ENCODE data around the gene FAM111A. TPM values are rescaled to one million over a fixed set of nuclear protein-coding genes. Genes with fewer than 3 reads are reported as not detected.

FAM111A gene
- total RNA-seq, 2 donors from 2014 or later, result 25.0 to 27.8 TPM

DNA sequence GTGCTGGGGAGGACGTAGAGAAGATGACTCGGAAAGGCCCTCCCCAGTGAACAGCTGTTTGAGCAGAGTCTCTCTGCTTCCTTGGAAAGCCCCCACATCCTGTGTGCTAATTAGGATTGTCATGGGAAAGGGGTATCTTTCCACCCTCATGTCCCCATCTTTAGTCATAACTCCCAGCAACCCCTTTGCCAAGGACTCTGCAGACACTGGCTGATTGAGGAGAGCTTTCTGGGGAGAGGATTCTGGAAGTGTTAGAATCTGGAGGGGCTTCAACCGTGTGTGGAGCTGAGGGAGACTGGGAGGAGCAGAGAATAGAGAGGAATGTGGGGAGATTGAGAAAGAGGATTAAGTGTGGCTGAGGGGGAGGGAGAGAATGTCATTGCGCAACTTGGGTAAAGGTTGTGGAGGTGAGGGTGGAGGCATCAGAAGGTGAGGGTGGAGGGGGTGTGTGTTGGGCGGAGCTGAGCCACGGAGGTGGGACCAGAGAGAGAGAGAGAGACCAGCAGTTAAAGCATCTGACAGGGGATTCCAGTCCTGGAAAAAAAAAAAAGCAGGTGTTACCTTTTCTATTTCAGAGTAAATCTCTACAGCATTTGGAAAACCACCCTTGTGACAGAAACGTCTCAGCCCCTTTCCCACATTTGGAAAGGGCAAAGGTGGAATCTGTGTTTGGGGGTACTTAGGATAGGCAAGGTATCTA is 31.5 kb downstream of the FAM111A start:
- intact Hi-C loops (cut with DNase I, micrococcal nuclease), result loop anchor here in 1 of 2 donors (5.0 to 10.0 kb wide), 2 partner anchors 33 to 111 kb away; no protein-coding TSS in a partner anchor
- peak; percentile 79 for ATAC-seq
- DNase-seq, result peak; percentile 81 to 88

DNA sequence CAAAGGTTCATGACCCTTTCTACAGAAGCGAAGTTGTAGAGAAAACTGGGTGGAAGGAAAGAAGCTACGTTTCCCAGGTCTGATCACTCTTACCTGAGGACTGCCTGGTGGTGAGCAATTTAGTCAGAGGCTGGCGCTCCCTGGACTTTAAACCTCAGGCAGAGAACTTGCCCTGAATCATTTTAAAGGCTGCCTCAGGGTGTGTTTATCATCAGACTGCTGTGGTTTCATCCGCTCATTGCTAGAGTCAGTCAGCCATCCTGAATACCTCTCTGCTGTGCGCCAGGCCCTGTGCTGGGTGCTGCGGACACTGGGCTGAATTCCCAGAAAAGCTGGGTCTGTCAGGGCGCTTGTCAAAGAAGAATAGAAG is 32.0 kb downstream of the FAM111A start:
- intact Hi-C loops (cut with DNase I, micrococcal nuclease), result loop anchor here in 1 of 2 donors (5.0 to 10.0 kb wide), 2 partner anchors 33 to 110 kb away; no protein-coding TSS in a partner anchor
- peak; percentile 53 to 69 for DNase-seq
- peak; percentile 65 for ATAC-seq

DNA sequence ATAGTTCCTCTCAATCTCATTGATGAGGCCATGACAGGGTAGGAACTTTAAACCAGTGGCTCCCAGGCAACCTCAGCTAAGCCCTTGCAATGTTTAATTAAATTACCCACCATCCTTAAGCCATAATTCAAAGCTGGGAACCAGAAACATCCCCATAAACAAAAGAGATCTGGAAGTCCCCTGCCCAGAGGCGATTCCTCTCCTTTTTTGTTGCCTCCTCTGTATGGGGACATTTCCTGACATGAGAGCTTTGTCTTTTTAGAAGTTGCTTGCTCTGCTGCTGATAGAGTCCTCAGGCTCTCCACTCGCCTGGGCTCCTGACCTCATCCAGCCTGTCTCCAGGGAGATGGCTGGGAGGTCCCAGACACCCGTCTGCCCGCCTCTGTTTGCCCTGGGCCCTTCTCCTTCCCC is 32.4 kb downstream of the FAM111A start:
- DNase-seq (peak in 1 of 2 donors; percentile 36), ATAC-seq (no peak)
- intact Hi-C loops (cut with DNase I, micrococcal nuclease), result loop anchor here in 1 of 2 donors (10.0 kb wide), 1 partner anchor 110 kb away; no protein-coding TSS in a partner anchor

DNA sequence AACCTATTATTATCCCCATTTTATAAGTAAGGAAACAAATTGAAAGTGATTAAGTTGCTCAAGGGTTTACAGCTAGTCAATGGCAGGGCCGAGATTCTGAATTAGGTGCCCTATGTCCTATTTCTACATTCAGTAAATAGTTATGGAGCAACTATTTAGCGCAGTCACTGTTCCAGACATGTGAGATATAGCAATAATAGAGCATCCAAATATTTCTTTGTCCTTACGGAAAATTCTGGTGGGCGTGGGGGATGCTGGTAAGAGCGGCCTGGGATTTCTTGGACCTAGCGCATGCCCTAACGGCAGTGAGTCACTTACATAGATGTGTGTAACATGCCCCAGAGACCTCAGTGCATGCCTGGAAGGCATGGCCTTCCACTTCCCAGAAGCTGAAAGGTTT is 33.7 kb downstream of the FAM111A start:
- ATAC-seq, result no peak
- no peak for DNase-seq
- intact Hi-C loops (cut with DNase I, micrococcal nuclease), result loop anchor here in 1 of 2 donors (10.0 kb wide), 1 partner anchor 108 kb away; no protein-coding TSS in a partner anchor

DNA sequence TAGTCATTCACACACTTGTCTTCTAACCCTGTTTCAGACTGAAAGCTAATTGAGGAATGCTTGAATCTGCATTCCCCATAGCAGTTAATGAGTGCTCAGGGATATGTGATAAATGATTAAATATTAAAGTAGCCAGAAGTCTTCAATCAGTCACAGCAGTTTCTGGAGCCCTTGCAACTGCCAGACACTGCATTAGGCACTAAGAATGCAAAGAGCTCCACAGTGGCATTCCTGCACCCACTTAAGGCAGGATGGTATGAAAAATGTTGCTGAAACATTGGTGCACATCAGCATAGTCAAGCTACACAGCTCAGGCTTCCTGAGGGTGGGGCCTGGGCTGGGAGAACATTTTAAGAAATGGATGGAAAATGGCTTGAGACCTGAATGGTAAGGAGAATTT is 35.7 kb downstream of the FAM111A start:
- ATAC-seq (no peak), DNase-seq (no peak)
- intact Hi-C loops (cut with DNase I, micrococcal nuclease), result loop anchor here in 1 of 2 donors (10.0 kb wide), 1 partner anchor 106 kb away; no protein-coding TSS in a partner anchor

DNA sequence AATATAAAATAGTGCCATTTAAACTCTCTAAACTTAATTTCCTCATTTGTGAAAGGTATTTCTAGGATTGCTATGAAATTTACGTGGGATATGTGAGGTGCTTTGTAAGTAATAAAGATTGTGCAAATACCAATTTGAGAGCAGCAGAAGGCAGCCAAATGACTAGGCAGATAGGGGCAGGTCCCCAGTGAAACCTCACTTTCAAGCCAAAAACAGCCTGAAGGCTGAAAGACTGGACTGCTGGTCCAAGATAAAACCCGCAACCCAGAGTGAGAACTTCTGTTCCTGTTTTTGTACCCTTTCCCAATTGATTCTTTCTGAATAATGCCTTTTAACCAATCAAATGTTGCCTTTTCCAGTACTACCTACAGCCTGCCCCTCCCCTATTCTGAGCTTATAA is 36.5 kb downstream of the FAM111A start:
- ATAC-seq (no peak), DNase-seq (no peak)
- intact Hi-C loops (cut with DNase I, micrococcal nuclease), result loop anchor here in 1 of 2 donors (10.0 kb wide), 1 partner anchor 106 kb away; no protein-coding TSS in a partner anchor

DNA sequence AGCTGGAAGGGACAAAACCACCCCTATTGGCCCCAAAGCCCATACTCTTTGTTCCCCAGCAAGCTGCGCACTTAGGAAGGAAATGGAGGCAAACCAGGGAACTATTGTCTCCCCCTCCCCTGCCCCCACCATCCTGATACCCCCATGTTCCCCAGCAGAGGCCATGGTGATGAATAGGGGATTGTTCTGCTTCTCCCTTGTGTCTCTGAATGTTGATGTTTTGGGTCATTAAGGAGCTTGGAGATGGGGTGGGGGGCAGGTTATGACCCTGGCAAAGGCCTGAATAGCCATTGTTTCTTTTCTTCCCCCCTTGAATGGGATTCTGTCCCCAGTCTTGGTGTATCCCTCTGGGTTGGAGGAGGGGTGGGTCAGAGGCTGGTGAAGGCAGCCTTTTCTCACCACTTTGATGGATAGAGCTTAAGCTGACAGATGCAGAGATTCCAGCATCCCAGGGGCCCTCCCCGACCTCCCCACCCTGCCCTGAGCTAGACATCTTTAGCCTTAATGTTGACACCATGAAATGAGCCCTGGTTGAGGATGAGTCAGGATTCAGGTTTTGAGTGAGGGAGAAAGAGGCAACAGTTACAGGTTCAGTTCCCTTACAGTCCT is 37.6 kb downstream of the FAM111A start:
- DNase-seq (no peak), ATAC-seq (no peak)
- intact Hi-C loops (cut with DNase I, micrococcal nuclease), result no loop called here

DNA sequence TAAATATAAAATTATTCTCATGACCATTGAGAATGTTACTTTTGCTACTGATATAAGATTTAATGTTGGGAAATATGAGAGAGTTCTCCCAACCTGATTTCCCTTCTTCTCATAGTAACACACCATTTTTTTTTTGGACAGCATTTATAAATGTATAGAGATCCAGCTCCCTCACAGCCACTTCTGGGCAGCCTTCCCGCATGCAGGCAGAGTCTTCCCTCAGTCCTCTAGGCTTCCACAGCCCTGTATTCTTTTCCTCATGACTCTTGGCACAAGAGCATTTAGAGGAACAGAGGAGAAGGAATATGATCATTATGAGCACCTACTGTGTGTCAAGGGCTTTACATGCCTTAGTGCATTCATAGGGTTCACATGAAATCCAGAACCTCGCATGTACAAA is 38.3 kb downstream of the FAM111A start:
- no peak for ATAC-seq
- intact Hi-C loops (cut with DNase I, micrococcal nuclease), result no loop called here
- no peak for DNase-seq

DNA sequence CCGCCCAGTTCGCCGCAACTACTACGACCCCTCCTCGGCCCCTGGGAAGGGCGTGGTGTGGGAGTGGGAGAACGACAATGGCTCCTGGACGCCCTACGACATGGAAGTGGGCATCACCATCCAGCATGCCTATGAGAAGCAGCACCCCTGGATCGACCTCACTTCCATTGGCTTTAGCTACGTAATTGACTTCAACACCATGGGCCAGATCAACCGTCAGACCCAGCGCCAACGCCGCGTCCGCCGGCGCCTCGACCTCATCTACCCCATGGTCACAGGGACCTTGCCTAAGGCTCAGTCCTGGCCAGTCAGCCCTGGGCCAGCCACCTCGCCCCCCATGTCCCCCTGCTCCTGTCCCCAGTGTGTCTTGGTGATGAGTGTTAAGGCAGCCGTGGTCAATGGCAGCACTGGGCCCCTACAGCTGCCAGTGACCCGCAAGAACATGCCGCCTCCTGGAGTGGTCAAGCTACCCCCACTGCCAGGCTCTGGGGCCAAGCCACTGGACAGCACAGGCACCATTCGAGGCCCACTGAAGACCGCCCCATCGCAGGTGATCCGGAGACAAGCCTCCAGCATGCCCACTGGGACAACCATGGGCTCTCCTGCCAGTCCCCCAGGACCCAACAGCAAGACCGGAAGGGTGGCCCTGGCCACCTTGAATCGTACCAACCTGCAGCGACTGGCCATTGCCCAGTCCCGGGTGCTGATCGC is 39.2 kb downstream of the FAM111A start:
- ATAC-seq (no peak), DNase-seq (no peak)
- intact Hi-C loops (cut with DNase I, micrococcal nuclease), result no loop called here

DNA sequence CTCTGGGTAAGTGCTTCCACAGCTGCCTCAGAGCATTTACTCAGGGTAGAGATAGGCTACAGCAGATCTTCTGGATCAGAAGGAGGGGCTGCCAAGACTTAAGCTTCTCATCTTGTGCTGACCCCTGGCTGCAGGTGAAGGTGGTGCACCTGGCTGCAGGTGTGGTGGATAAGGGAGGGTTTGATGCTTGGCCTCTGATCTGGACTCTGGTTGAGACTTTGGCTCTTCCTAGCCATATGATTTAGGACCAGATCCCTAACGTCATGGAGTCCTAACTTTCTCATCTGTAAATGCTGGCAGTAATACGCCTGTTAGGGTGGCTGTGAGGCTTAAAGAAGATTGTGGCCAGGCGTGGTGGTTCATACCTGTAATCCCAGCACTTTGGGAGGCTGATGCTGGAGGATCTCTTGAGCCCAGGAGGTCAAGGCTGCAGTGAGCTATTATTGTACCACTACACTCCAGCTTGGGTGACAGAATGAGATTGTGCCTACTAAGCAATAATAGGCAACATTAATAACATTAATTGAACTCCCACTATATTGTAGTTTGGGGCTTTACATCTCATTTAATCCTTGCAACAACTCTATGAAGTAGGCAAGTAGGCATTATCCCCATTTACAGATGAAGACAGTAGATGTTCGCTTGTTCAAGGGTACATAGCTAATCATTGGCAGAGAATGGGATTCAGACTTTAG is 39.9 kb downstream of the FAM111A start:
- intact Hi-C loops (cut with DNase I, micrococcal nuclease), result no loop called here
- ATAC-seq, result peak; percentile 56
- peak; percentile 64 to 75 for DNase-seq

DNA sequence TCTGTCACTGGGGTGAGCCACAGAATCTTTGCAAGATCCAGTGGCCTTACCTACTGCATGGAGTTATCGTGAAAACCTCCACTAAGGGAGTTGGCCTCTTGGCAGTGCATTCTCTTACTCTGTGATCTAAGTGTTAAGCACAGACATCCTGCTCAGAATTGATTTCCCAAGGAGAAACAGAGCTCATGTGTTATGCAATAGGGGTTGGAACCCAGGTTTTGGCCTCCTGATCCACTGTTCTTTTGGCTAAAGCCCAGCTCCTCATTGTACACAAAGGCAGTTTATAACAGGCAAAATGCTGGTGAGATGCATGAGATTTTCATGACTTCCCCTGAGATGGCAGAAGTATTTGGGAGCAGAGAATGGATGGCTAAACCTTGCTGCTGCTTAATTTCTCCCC is 41.1 kb downstream of the FAM111A start:
- intact Hi-C loops (cut with DNase I, micrococcal nuclease), result no loop called here
- DNase-seq (no peak), ATAC-seq (no peak)

DNA sequence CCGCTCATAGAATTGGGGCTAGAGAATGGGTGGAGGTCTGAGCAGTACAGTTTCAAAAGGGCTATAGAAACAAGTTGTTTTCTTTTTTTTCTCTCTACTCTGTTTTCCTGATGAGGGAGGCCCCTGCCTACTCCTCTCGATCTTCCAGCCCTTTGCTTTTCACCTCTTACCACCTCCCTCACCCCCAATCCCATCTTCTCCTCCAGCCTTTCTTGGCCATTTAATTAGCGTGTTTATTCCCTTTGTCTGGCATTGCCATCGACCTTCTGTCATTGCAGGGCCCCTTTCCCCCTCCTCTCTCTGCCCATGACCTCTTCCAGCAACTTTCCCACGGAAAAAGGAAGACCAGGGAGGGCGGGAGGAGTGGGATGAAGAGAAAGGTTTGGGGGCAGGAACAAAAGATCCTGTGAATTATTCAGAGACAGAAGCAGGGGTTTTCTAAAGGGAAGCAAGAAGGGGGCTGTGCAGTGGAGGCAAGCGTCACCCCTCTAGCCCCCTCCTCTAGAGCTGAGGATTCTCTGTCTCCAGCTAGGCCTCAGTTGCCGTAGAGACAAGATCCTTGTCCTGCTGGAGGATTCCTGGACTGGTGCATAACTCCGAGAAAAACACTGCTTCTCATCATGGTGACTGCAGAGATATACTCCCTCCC is 42.2 kb downstream of the FAM111A start:
- DNase-seq, result no peak
- ATAC-seq, result no peak
- intact Hi-C loops (cut with DNase I, micrococcal nuclease), result no loop called here

DNA sequence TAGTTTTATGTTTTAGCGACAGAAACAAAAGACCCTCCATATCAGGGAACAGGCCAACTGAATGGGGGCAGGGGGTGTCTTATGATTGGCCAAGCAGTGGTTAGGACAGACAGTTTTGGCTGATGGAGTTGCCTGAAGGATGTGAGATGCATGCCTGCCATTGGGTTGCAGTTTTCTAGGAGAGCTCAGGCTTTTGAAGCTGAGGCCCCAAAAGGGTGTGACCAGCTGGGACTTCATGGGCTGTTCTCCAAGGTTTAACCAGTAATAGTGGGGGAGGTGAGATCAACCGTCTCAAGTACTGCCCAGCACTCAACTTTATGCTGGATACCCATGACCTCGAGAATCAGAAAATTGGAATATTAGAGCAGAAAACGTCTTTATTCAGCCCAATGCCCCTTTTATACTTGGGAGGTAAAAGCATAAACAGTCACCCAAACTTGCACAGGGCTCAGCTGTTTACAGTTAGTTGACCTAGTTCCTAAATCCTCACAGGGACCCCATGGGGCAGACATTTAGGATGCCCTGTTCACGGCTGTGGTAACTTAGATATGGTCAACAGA is 42.8 kb downstream of the FAM111A start:
- intact Hi-C loops (cut with DNase I, micrococcal nuclease), result no loop called here
- ATAC-seq (peak; percentile 59), DNase-seq (no peak)

DNA sequence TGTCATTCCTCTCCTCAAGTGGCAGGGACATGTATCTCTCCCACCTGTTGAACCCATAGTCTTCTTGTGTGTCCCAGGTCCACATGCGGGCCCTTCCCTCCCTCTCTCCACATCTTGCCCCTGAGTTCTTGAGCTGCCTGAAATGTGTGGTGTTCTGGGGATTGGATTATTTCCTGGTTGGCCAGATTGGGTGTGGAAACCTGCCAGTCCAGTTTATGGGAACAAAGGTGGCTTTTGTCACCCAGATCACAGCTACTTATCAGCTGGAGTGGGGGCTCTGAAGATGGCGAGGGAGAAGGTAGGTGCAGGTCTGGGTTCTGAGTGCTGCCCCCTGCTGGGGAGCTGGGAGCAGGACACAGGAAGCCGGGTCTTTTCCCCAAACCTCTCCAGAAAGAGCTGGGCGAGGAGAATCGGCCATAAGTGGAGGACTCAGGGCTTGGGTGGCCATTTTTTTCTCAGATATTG is 43.5 kb downstream of the FAM111A start:
- DNase-seq, result peak; percentile 78 to 90
- ATAC-seq, result peak; percentile 76
- intact Hi-C loops (cut with DNase I, micrococcal nuclease), result no loop called here

DNA sequence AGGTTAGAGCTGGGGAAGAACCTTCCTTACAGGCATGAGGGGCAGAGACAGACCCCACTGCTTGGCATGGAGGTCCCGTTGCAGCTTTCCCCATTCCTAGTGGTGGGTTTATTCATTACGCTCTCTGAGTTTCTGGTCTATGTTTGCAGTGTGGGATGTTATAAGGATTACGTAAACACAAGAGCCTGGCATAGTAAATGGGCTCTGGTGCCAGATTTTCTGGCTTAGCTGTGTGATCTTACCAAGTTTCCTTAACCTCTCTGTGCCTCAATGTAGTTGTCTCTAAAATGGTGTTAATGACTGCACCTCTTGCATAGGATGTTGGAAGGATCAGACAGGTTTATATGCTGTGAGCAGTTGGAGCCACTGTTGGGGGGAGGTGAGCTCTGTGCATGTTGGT is 44.4 kb downstream of the FAM111A start:
- intact Hi-C loops (cut with DNase I, micrococcal nuclease), result no loop called here
- ATAC-seq, result no peak
- DNase-seq, result no peak

DNA sequence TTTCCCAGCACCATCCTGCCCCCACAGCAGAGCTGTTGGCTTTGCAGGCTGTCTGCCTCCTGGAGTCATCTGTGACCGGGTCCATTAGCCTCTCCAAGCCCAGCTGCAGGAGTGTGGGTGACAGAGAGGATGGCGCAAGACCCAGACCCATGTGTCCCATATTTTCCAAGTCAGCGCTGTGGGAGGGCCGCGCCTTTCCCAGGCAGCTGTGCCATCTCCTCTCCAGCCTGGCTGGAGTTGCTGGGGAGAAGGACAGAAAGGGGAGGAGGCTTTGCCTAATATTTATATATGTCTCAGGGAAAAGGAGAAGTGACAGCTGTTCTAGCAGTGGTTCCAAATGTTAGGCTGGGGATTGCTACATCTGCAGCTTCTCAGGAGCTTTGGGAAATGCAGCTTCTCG is 44.9 kb downstream of the FAM111A start:
- ATAC-seq, result no peak
- intact Hi-C loops (cut with DNase I, micrococcal nuclease), result no loop called here

DNA sequence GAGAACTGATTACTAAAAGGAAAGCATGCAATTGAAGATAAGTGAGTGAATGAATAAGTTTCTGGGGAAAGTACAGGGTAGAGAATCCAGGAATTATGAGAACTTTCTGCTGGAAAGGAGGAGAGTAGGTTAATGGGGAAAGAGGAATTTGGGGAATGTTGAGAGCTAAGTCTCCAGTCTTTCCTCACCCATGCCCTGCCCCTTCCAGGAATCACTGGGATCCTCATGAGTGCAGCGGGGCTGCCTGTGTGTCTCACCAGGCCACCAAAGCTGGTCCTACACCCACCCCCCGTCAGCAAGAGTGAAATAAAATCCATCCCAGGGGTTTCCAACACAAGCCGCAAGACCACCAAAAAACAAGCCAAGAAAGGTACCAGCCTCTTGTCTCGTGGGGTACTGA is 46.3 kb downstream of the FAM111A start:
- intact Hi-C loops (cut with DNase I, micrococcal nuclease), result no loop called here
- DNase-seq (no peak), ATAC-seq (no peak)

More for the DNA sequence above, 44.9 kb downstream of the FAM111A start:
- DNase-seq, result peak; percentile 55 to 66

DNA sequence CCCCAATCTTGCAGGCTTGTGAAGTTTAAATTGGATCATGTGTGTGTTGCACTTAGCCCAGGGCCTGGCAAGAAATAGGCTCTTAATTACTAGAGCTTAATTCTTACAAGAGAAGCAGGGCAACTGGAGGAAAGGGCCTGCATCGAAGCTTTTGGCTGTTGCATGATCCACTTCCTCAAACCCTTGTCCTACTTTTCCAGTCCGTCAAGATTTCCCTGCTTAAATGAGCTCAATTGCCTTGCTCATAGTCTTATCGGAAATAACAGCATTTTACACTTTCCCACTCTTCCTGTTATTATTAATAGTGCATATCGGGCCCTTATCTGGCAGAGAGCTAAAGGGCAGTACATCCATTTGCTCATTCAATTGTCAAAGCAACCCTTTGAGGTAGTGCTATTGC is 47.3 kb downstream of the FAM111A start:
- peak; percentile 20 for ATAC-seq
- intact Hi-C loops (cut with DNase I, micrococcal nuclease), result no loop called here
- no peak for DNase-seq

Data from left colon (tissue), 2 donors.